IPS-15b (cell line): Measurements from ENCODE around the gene ASB18.

Source experiments
- H3K27me3 ChIP-seq: one replicate; pipeline ENCODE4 v1.6.1; 2013; ENCODE audit warnings: low read length; ENCODE audit not compliant: control insufficient read depth, insufficient read depth
- H3K36me3 ChIP-seq: one replicate; pipeline ENCODE4 v1.6.1; 2013; ENCODE audit warnings: low read length; ENCODE audit not compliant: control insufficient read depth, insufficient read depth
- H3K4me1 ChIP-seq: one replicate; pipeline ENCODE4 v1.6.1; 2013; ENCODE audit warnings: mild to moderate bottlenecking, low read length; ENCODE audit not compliant: control insufficient read depth, insufficient read depth
- H3K4me3 ChIP-seq: one replicate; pipeline ENCODE4 v1.5.1; 2013; ENCODE audit warnings: low read depth, low read length
- H3K9ac ChIP-seq: one replicate; pipeline ENCODE4 v1.6.1; 2013; ENCODE audit warnings: low read depth, mild to moderate bottlenecking, low read length
- H3K9me3 ChIP-seq: one replicate; pipeline ENCODE4 v1.6.1; 2013; ENCODE audit warnings: mild to moderate bottlenecking, low read length; ENCODE audit not compliant: control insufficient read depth, insufficient read depth

ASB18 gene, protein sequence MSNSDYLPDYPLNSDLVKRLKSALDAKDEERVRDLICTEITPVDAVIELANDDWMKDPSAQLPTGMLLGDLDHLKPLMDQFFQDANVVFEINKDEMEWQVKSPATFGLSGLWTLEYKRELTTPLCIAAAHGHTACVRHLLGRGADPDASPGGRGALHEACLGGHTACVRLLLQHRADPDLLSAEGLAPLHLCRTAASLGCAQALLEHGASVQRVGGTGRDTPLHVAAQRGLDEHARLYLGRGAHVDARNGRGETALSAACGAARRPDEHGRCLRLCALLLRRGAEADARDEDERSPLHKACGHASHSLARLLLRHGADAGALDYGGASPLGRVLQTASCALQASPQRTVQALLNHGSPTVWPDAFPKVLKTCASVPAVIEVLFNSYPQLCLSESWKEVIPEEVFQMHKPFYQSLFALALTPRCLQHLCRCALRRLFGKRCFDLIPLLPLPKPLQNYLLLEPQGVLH

DNA sequence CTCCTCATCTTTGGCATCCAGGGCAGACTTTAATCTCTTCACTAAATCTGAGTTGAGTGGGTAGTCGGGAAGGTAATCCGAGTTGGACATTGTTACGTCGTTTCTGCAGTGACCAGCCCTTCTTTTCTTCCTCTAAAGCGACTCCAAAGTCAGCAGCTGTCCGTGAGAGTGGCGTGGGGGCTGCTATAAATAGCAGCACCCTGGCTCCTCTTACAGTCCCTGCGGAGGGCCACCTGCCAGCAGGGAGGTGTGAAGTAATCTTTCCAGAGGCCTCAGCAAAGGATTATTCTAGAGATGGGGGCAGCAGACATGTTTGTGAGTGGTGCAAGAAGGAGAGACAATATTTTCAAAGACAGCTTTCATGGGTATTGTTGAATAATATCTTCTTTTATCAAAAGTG is at the start of gene ASB18:
Gene ASB18 (minus strand): TSS at position 151 of the 400 bp plus-strand sequence. CDS start 61 bp downstream, at position 90.
- no peaks in the 10 kb centered on the region for H3K27me3 ChIP-seq
- H3K9ac ChIP-seq, result no peak within 1 kb of the TSS
- H3K9me3 ChIP-seq, result peaks cover 1% of the 10 kb centered on the region
- H3K4me1 ChIP-seq, result no peaks in the 10 kb centered on the region
- H3K4me3 ChIP-seq, result no peak within 1 kb of the TSS
- H3K36me3 ChIP-seq, result no peaks in the 10 kb centered on the region

DNA sequence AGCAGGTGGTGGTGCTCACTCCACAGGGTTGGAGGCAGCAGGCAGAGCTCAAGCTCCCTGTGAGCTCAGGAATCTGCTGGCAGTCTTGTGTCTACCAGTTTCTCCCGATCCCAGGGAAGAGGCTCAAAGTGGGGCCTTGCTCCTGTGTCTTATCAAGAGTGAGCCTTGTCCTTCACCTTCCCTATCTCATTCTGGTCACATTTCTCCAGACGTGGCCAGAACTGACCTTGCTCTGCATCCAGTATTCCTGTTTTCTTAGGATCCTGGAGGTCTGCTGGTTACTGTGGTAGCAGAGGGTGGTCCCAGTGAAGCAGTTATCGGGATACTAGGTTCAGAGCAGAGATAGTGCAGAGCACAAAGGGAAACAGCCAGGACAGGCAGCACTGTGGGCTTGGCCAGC is 47.1 kb upstream of the ASB18 start:
- Histone ChIP-seq H3K9me3 (no peaks in the 10 kb centered on the region), H3K4me3 (no peak overlapping the region), H3K27me3 (no peaks in the 10 kb centered on the region), H3K36me3 (no peaks in the 10 kb centered on the region), H3K9ac (no peak overlapping the region), H3K4me1 (peaks cover 2% of the 10 kb centered on the region)

- Histone ChIP-seq H3K9ac (no peak overlapping the region), H3K4me3 (no peak overlapping the region), H3K9me3 (no peaks in the 10 kb centered on the region), H3K27me3 (no peaks in the 10 kb centered on the region), H3K4me1 (peaks cover 2% of the 10 kb centered on the region), H3K36me3 (no peaks in the 10 kb centered on the region)
Measured at GRCh38 chr2:236309669-236310029, 45.4 kb upstream of the ASB18 start.

DNA sequence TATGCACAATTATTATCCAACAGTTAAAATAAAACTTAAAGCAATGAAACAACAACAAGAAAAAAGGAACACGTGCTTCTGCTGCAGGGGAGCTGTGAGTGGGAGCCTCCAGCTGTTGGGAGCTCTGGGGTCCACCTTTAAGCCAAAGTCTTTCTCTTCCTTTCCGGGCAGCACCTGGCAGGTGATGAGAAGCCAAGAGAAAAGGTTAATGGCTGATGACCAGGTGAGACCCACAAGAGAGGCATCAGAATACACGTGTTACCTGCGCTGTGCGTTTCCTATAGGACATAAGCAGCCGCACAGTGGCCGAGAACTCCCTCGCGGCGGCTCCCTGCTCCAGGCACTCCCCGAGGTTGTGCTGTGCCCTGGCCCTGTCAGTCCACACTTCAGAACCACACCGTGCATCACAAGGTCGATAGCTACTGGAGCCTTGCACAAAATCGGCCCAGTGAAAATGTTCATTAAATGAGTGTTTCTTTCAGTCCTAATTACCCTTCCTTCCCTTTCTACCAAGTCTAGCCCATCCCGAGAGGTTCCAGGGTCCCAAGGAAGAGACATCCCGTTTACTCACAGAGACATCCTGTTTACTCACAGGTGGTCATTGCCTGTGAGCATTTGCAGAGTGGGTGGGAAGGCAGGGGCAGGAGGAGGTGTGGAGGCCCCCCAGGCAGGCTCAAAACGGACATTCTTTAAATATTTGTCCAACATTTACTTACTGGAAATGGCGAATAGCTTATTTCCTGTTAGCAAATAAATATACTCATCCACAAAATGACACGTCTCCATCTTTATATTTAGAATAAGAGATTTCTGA is 44.9 kb upstream of the ASB18 start:
- Histone ChIP-seq H3K27me3 (no peaks in the 10 kb centered on the region), H3K9me3 (no peaks in the 10 kb centered on the region), H3K4me3 (no peak overlapping the region), H3K36me3 (no peaks in the 10 kb centered on the region), H3K4me1 (peaks cover 2% of the 10 kb centered on the region), H3K9ac (no peak overlapping the region)

- Histone ChIP-seq H3K27me3 (no peaks in the 10 kb centered on the region), H3K4me1 (peaks cover 2% of the 10 kb centered on the region), H3K4me3 (no peak overlapping the region), H3K9ac (no peak overlapping the region), H3K9me3 (no peaks in the 10 kb centered on the region), H3K36me3 (no peaks in the 10 kb centered on the region)
Measured at GRCh38 chr2:236307641-236308040, 43.4 kb upstream of the ASB18 start.

GRCh38 chr2:236306825-236307540 is 42.8 kb upstream of the ASB18 start:
- H3K9me3 ChIP-seq, result no peaks in the 10 kb centered on the region
- no peak overlapping the region for H3K4me3 ChIP-seq
- H3K4me1 ChIP-seq, result peaks cover 2% of the 10 kb centered on the region
- no peaks in the 10 kb centered on the region for H3K27me3 ChIP-seq
- H3K36me3 ChIP-seq, result no peaks in the 10 kb centered on the region
- H3K9ac ChIP-seq, result no peak overlapping the region

GRCh38 chr2:236305964-236306605 is 41.9 kb upstream of the ASB18 start:
- Histone ChIP-seq H3K9ac (no peak overlapping the region), H3K4me1 (peaks cover 2% of the 10 kb centered on the region), H3K27me3 (no peaks in the 10 kb centered on the region), H3K4me3 (no peak overlapping the region), H3K36me3 (no peaks in the 10 kb centered on the region), H3K9me3 (no peaks in the 10 kb centered on the region)

GRCh38 chr2:236305531-236305930 is 41.3 kb upstream of the ASB18 start:
- no peaks in the 10 kb centered on the region for H3K27me3 ChIP-seq
- peaks cover 2% of the 10 kb centered on the region for H3K4me1 ChIP-seq
- H3K9ac ChIP-seq, result no peak overlapping the region
- H3K9me3 ChIP-seq, result no peaks in the 10 kb centered on the region
- no peaks in the 10 kb centered on the region for H3K36me3 ChIP-seq
- no peak overlapping the region for H3K4me3 ChIP-seq

DNA sequence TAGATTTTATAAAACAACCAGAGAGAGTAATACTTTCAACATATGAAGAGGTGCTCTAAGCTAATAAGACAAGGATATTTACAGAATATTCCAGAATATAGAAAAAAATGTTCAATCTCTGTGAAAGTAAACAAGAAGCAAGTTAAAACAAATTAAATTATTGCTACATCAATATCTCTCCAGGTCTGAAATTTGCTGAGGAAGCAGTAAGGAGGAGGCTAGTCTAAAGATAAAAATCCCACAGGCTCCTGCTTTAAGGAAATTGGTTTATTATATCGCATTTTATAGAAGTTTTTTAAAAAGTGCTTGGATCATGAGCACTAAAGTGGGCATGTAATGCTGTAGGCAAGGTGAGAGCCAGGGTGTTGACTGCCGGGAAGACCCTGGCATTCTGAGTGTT is 39.7 kb upstream of the ASB18 start:
- Histone ChIP-seq H3K36me3 (no peaks in the 10 kb centered on the region), H3K9me3 (no peaks in the 10 kb centered on the region), H3K4me3 (no peak overlapping the region), H3K9ac (no peak overlapping the region), H3K27me3 (no peaks in the 10 kb centered on the region), H3K4me1 (peaks cover 2% of the 10 kb centered on the region)

DNA sequence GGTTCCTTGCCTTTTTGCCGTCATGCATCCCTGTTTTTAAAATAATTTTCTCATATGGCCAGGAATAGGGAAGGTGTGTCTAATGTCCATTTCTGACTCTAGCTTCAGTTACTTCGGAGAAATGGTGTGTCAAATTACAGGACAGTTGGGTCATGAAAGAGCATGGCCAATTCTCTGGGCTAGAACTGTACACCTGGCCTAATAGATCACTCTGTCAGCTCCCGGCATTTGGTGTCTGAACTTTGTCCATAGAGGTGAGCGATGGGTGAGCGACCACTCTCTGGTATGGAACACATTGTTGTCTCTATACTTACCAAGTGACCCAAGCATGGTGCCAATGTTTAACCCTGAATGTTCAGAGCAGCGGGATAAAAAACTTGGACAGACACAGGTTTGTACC is 38.3 kb upstream of the ASB18 start:
- H3K4me3 ChIP-seq, result no peak overlapping the region
- no peaks in the 10 kb centered on the region for H3K36me3 ChIP-seq
- H3K4me1 ChIP-seq, result peaks cover 2% of the 10 kb centered on the region
- H3K27me3 ChIP-seq, result no peaks in the 10 kb centered on the region
- H3K9me3 ChIP-seq, result no peaks in the 10 kb centered on the region
- H3K9ac ChIP-seq, result no peak overlapping the region

DNA sequence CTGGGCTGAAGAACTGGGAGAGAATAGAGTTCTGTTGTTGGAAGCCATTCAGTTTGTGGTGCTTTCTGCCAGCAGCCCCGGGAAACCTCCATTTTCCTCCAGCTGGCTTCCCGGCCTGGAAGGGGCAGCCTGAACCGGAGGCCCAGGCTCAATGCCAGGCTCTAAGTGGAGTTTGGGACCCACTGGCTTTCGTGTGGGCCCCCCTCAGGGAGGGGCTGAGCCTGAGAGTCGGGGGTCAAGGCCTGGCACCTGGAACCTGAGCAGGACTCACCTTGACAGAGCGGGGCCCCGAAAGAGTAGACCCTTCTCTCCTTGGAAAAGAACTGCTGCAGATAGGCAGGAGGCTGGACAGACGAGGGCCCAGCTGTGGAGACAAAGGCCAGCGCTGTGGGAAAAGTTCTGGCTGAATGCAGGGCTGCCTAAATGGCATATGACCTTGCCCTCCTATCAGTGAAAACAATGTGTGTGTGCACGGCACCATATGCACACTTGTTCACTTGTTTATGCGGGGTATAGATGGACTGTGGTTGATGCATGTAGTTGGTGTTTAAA is 34.8 kb upstream of the ASB18 start:
- H3K36me3 ChIP-seq, result no peaks in the 10 kb centered on the region
- no peaks in the 10 kb centered on the region for H3K4me1 ChIP-seq
- H3K9ac ChIP-seq, result no peak overlapping the region
- H3K4me3 ChIP-seq, result no peak overlapping the region
- no peaks in the 10 kb centered on the region for H3K9me3 ChIP-seq
- no peaks in the 10 kb centered on the region for H3K27me3 ChIP-seq
